Omental fat pad (tissue), 4 donors: Measurements from ENCODE around the gene CYP26B1. TPM values are rescaled to one million over a fixed set of nuclear protein-coding genes. Genes with fewer than 3 reads are reported as not detected.

Source experiments
- ATAC-seq: fragments of 150-250 bp; one replicate; pipeline ENCODE4 v1.9.1; 2016; ENCODE audit warnings: mild to moderate bottlenecking, moderate library complexity; ENCODE audit not compliant: low FRiP score
- DNase-seq: peaks from one replicate; pipeline ENCODE4 v3.0.0-alpha.2; 2019; ENCODE audit warnings: low spot score
- CTCF ChIP-seq, 3 donors: fragments of 450-650 bp; IDR thresholded peaks; one replicate each; pipeline ENCODE4 v1.5.1; 2016 to 2017; ENCODE audit warnings: antibody characterized with exemption in 3 of 3, mild to moderate bottlenecking in 3 of 3, moderate library complexity in 2 of 3
- total RNA-seq, 4 donors: library from RNA; depleted of rRNA; stranded (reverse); fragments of >200 nt; gene quantifications; one replicate each; pipeline ENCODE4 v1.1.0, GENCODE V29; 2016

Gene CYP26B1
- total RNA-seq, 4 donors from 2014 or later = 10.6 to 36.6 (median 18.8) TPM

GRCh38 chr2:72145658-72146329, 1.9 kb downstream of the CYP26B1 start:
- no peak for TF ChIP-seq CTCF (IDR thresholded peaks at IDR 0.05)
- ATAC-seq (no peak), DNase-seq (no peak)

DNA sequence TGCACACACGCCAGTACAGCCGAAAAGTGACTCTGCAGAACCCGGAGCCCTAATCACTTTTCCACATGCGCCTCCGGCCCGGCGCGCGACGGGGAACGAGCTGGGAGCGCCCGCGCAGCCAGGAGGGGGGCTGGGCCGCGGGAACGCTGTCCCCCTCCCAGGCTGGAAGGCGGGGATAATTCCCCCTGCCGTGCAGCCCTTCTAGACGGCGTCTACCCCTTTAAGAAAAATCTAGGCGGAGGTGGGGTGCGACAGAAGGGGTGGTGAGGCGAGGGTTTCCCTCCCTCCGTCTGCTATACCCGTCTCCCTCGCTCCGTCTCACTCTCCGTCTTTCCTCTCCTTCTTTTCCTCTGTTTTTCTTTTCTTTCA, 2.4 kb downstream of the CYP26B1 start:
- peak; percentile 22 for DNase-seq
- TF ChIP-seq CTCF (IDR thresholded peaks at IDR 0.05) = no peak
- no peak for ATAC-seq

GRCh38 chr2:72144632-72145288, 2.9 kb downstream of the CYP26B1 start:
- no peak for TF ChIP-seq CTCF (IDR thresholded peaks at IDR 0.05)
- DNase-seq = peak; percentile 29
- peak; percentile 65 for ATAC-seq

- TF ChIP-seq CTCF (IDR thresholded peaks at IDR 0.05) = no peak
- ATAC-seq (peak; percentile 0), DNase-seq (no peak)
Measured at GRCh38 chr2:72144274-72144631, 3.4 kb downstream of the CYP26B1 start.

DNA sequence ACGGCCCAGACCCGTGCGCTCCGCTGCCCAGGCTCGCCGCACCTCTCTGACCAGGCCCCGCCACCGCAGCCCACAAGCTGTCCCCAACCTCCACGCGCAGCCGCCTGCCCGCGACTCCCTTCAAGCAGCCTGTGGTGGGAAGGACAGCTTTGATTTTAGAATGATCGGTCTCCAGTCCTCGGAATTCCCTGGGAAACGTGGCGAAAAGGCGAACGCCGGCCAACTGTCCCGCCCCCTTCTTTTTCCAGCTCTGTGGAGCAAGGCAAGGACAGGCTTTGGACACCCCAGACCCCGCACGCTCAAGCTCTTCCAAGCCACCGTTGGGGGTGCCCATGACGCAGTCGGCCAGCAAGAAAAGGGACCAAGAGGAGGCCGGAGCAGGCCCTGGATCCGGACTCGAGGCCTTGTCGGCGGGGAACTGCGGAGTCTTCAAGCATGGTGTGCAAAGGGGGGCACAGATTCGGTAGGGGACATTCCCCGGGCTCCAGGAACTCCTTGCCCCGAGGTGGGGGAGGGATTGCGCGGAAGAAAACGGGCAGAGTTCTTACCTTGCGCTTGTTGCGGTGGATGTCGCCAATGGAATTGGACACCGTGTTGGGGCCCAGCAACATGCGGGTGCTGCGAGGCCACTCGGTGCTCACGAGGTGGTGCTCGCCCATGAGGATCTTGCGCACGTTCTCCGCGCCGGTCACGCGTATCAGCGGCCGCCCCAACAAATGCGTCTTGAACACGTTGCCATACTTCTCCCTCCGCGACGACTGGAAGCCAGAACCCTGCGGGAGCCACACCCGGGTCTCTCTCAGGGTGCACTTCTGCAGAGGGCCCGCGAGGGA, 4.0 kb downstream of the CYP26B1 start:
- peak; percentile 21 for DNase-seq
- no peak for TF ChIP-seq CTCF (IDR thresholded peaks at IDR 0.05)
- peak; percentile 1 for ATAC-seq

GRCh38 chr2:72142570-72143440, 4.9 kb downstream of the CYP26B1 start:
- DNase-seq = peak; percentile 36
- no peak for TF ChIP-seq CTCF (IDR thresholded peaks at IDR 0.05)
- ATAC-seq = peak; percentile 60
